Sciatic nerve (tissue), 2 donors: ENCODE measurements around the gene TSGA10IP. TPM values are rescaled to one million over a fixed set of nuclear protein-coding genes. Genes with fewer than 3 reads are reported as not detected.

ENCODE experiments used
- ATAC-seq: fragments of 200-7000 bp; cut with Tn5 transposase; one replicate; pipeline ENCODE4 v1.9.1; 2020; ENCODE audit warnings: mild to moderate bottlenecking, moderate library complexity
- DNase-seq: peaks from one replicate; pipeline ENCODE4 v3.0.0-alpha.2; 2020; ENCODE audit warnings: low spot score
- intact Hi-C: fragments of 100-400 bp; cut with DNase I; formaldehyde crosslinking; loops from one replicate; pipeline ENCODE4 v1.14.2; 2022
- total RNA-seq: library from RNA; stranded (reverse); fragmentation: NEBNext Ultra II Directional; extraction: Animal tissue kit (Norgen Biotek cat#: 25700); gene quantifications from one replicate; pipeline ENCODE4 v1.2.1, GENCODE V29; 2021
- donor health status: DM: no; HTN: no; CAD: no.
- donor health status: DM: no; HTN: no; CAD: no.

The TSGA10IP gene
- total RNA-seq, 1 donor from 2014 or later: not detected

DNA sequence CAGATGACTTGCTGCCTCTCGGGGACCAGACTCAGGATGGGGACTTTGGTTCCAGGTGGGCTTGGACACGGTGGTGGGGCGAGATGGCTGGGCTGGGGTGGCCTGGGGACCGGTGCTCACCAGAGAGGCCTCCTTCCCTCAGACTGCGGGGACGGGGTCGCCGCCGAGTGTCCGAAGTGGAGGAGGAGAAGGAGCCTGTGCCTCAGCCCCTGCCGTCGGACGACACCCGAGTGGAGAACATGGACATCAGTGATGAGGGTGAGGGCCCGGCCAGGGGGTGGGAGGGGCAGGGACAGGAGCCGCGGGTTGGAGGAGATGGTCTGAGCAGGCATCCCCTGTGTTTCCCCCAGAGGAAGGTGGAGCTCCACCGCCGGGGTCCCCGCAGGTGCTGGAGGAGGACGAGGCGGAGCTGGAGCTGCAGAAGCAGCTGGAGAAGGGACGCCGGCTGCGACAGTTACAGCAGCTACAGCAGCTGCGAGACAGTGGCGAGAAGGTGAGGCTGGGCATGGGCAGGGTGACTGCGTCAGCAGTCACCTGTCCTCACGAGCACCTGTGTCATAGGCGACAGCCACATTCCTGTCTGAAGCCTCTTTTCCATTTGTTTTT, 22.2 kb downstream of the TSGA10IP start:
- ATAC-seq (no peak), DNase-seq (no peak)
- intact Hi-C loops: no loop called here

DNA sequence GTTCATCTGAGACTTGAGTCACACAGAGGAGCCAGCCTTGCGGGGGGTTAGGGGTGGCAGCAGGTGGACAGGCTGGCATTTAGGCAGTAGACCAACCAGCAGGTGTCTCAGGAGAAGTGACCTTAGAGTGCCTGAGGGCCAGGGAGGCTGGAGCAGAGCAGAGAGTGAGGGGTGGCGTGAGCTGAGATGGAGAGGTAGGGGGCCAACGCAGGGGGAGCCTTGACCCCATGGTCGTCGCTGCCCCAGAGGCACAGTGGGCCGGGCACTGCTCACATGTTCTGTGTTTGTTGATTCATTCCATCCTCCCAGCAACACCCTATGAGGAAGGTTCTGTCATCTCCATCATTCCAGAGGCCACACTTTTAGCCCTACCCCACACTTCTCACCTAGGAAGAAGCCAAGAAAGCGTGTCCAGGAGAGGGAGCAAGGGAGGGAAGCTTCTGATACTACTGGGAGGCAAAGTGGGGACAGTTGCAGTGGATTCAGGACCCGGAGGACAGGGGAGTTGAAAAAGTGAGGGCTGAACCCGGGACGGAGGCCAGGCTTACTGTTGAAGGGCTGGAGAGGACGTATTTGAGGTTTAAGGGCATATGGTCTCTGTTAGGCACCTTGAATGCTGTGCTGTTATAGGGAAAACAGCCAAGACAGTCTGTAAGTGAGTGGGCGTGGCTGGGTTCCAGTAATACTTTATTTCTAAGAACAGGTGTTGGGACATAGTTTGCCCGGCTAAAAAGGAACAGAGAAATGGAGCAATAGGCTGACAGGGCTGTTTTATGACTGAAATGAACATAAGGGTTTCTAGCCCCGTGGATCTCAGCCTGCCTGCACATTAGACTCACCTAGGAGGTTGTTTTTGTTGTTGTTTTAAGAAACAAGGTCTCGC, 23.6 kb downstream of the TSGA10IP start:
- intact Hi-C loops: no loop called here
- ATAC-seq (no peak), DNase-seq (no peak)

DNA sequence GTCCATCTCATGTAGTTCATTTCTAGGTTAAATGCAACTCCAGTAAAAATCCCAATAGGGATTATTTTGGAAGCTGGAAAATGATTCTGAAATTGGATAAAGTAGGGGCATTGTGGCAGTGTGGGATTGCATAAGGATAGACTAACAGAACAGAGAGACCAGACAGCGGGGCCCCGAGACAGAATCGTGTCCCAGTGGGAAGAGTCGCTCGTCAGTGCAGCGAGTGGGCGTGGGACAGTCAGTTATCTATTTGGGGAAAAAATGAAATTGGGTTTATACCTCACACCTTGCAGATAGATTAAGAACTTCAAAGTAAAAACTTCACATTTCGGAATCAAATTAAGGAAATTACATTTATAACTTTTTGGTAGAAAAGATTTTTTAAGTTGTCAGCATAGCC, 26.8 kb downstream of the TSGA10IP start:
- intact Hi-C loops: no loop called here
- DNase-seq (no peak), ATAC-seq (no peak)

- intact Hi-C loops: no loop called here
- ATAC-seq: no peak
- no peak for DNase-seq
Observed at GRCh38 chr11:65973439-65974110, 28.3 kb downstream of the TSGA10IP start.

DNA sequence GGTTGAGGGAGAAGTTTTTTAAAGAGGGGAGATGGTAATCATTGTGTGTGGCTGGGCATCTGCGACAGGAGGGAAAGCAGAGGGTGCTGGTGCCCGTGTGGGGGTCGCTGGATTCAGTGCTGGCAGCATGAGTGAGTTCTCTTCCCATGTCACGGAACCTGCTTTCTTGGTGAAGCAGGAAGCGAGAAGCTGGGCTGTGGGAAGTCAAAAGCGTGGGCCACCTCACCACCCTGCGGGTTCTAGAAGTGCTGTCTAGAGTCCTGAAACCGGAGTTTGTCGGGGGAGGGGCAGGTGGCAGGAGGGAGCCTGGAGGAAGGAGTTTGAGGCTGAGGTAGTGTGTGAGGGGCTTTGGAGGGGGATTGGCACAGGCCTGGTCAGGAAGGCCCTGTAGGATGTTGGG, 30.5 kb downstream of the TSGA10IP start:
- DNase-seq (no peak), ATAC-seq (no peak)
- intact Hi-C loops: no loop called here

- peak; percentile 17 for ATAC-seq
- intact Hi-C loops: no loop called here
- DNase-seq: no peak
Observed at GRCh38 chr11:65976216-65977176, 31.2 kb downstream of the TSGA10IP start.

DNA sequence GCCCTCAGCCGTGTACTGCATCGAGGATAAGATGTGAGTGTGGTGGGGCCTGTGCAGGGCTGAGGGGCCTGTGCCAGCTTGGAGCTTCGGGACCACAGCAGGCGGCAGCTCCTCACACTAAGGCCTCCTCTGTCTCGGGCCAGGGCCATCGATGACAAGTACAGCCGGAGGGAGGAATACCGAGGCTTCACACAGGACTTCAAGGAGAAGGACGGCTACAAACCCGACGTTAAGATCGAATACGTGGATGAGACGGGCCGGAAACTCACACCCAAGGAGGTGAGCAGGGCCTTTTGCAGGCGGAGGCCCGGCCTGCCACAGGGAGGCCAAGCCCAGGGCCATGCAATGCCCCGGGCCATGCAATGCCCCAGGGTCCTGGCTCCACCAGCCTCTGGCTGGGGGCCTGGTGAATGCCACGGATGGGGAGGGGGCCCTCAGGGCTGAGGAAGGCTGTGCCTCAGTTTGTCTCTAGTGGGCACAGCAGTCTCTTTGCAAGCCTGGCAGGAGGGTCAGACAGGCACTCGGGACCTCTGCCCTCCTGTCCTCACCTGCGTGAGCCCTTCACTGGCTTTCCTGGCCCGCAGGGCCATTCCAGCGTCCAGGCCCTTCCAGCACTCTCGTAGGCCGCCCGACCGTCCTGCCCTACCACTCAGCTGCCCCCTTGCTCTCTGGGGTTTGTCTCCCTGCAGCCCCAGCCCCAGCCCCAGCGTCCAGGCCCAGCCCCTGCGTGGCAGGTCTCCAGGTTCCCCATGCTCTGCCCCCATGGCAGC, 32.5 kb downstream of the TSGA10IP start:
- intact Hi-C loops: no loop called here
- ATAC-seq (no peak), DNase-seq (no peak)

- intact Hi-C loops: no loop called here
- DNase-seq: no peak
- ATAC-seq: no peak
Observed at GRCh38 chr11:65978391-65979238, 33.3 kb downstream of the TSGA10IP start.

- ATAC-seq (no peak), DNase-seq (no peak)
- intact Hi-C loops: no loop called here
Observed at GRCh38 chr11:65979261-65979759, 34.0 kb downstream of the TSGA10IP start.

- intact Hi-C loops: loop anchor here (10.0 kb wide), 2 partner anchors 96 to 276 kb away; partner anchors contain the start of gene FIBP
- DNase-seq (no peak), ATAC-seq (no peak)
Observed at GRCh38 chr11:65981101-65981740, 35.9 kb downstream of the TSGA10IP start.

DNA sequence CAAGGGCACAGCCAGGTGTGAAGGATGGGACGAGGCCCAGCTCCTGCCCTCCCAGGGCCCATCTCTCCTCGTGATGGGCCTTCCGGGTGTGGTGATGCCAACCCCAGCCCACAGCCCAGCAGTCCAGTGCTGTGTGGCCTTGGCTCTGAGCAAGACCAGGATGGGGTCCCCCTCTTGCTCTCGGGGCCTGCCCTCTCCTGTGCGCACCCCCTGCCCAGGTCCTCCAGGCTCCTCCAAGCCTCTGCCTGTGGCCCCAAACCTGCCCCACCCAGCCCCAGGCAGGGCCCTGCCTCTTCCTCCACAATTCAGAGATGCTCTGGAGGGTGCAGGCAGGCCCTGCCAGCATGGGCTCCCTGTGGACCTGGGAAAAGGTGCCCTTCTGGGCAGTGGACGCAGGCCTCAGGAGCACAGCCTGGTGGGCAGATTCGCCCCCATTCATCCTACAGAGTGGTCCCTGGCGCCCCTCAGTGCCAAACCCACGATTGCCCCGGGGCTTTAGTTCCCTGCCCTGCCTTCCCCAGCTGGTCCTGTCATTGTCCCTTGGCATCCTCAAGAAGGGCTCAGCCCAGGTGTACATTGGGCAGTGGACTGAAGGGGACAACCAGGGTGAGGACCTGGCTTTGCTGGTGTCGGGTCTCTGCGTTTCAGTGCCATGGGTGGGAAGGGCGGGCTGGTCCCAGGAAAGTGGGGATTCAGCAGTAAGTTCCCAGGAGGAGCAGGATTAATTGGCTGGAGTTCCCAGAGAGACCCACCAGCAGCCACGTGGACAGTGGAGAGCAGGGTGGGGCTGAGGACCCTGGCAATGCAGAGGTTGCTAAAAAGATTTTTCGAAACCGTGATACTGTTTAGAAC, 36.9 kb downstream of the TSGA10IP start:
- DNase-seq (no peak), ATAC-seq (no peak)
- intact Hi-C loops: loop anchor here (10.0 kb wide), 2 partner anchors 97 to 277 kb away; partner anchors contain the start of gene FIBP

- intact Hi-C loops: loop anchor here (10.0 kb wide), 2 partner anchors 98 to 278 kb away; partner anchors contain the start of gene FIBP
- DNase-seq: no peak
Observed at GRCh38 chr11:65982824-65983588, 37.7 kb downstream of the TSGA10IP start.

DNA sequence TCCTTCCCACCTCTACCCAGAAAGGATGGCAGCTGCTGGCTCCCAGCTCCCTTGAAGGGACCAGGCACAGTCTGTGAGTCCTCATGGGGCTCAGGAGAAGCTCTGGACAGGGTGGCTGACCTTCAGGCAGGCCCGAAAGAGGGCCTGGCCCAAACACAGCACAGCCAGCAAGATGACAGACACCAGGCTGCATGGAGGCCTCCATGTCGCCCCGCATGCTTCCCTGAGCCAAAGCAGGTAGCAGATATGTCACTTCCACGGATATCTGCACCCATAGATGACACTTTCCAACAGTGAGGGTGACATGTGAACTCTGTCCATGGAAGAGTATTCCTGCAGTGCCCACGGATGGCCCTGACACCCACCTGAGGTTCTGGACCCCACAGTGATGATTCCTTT, 38.3 kb downstream of the TSGA10IP start:
- no peak for ATAC-seq
- intact Hi-C loops: loop anchor here (10.0 kb wide), 2 partner anchors 99 to 279 kb away; partner anchors contain the start of gene FIBP
- no peak for DNase-seq

More at GRCh38 chr11:65982824-65983588, 37.7 kb downstream of the TSGA10IP start:
- ATAC-seq: no peak

DNA sequence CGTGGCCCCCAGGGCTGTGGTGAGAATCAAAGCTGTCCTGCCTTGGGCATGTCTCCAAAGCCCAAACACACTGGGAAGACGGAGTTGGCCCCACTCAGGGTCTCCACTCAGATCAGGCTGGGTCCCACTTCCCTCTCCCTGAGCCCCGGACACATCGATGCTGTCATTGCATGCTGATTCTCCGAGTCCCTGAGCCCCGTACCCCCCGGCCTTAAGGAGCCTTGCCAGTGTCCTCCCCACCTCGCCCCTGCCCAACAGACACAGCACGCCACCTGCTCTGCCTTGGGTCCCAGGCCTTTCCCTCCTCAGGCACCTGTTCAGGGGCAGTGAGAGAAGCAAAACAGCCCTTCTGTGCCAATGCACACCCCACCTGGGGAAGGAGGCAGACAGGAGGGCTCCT, 42.1 kb downstream of the TSGA10IP start:
- ATAC-seq (no peak), DNase-seq (no peak)
- intact Hi-C loops: loop anchor here (10.0 kb wide), 2 partner anchors 103 to 283 kb away; partner anchors contain the start of gene FIBP
